Astrocyte (in vitro differentiated cells and primary cell): ENCODE measurements around the gene TOM1L2. TPM values are rescaled to one million over a fixed set of nuclear protein-coding genes. Genes with fewer than 3 reads are reported as not detected.

Experiments
- DNase-seq: peaks from one replicate; pipeline ENCODE4 v3.0.0-alpha.2; 2010; ENCODE audit warnings: low read depth
- FAIRE-seq: peaks from 2 replicates; lab custom pipeline; 2011; peaks lifted over from hg19 to GRCh38; lab: Jason Lieb, UNC
- H2AFZ ChIP-seq: 2 replicates; pipeline ENCODE4 v1.6.0; 2012; ENCODE audit warnings: low read depth, low read length, inconsistent platforms
- H3K27ac ChIP-seq: 2 replicates; pipeline ENCODE4 v1.5.1; 2011; ENCODE audit warnings: low read depth, low read length, inconsistent platforms
- H3K27me3 ChIP-seq: 2 replicates; pipeline ENCODE4 v1.6.0; 2011; ENCODE audit warnings: low read length, inconsistent platforms; ENCODE audit not compliant: insufficient read depth
- H3K36me3 ChIP-seq: 2 replicates; pipeline ENCODE4 v1.5.1; 2011; ENCODE audit warnings: low read length, inconsistent platforms; ENCODE audit not compliant: insufficient read depth
- H3K4me1 ChIP-seq: 2 replicates; pipeline ENCODE4 v1.5.1; 2011; ENCODE audit warnings: low read length, inconsistent platforms; ENCODE audit not compliant: insufficient read depth
- H3K4me2 ChIP-seq: 2 replicates; pipeline ENCODE4 v1.6.0; 2012; ENCODE audit warnings: low read length, inconsistent platforms
- H3K4me3 ChIP-seq: 2 replicates; pipeline ENCODE4 v1.5.1; 2011; ENCODE audit warnings: low read depth, mild to moderate bottlenecking, low read length, inconsistent platforms; ENCODE audit not compliant: insufficient read depth
- H3K79me2 ChIP-seq: 2 replicates; pipeline ENCODE4 v1.6.0; 2012; ENCODE audit warnings: mild to moderate bottlenecking, low read length, inconsistent platforms; ENCODE audit not compliant: insufficient read depth
- H3K9ac ChIP-seq: 2 replicates; pipeline ENCODE4 v1.6.0; 2012; ENCODE audit warnings: mild to moderate bottlenecking, low read length, inconsistent platforms
- H3K9me3 ChIP-seq: 2 replicates; pipeline ENCODE4 v1.5.1; 2012; ENCODE audit warnings: low read depth, mild to moderate bottlenecking, low read length, inconsistent platforms; ENCODE audit not compliant: insufficient read depth
- H4K20me1 ChIP-seq: 2 replicates; pipeline ENCODE4 v1.6.0; 2012; ENCODE audit warnings: low read length, inconsistent platforms; ENCODE audit not compliant: insufficient read depth
- H3K27ac Mint-ChIP-seq: one replicate; pipeline ENCODE4 v1.8.0; 2021; ENCODE audit warnings: mild to moderate bottlenecking, mixed read lengths; ENCODE audit not compliant: unreplicated experiment
- H3K27me3 Mint-ChIP-seq: one replicate; pipeline ENCODE4 v1.8.0; 2021; ENCODE audit warnings: low read depth, mixed read lengths; ENCODE audit not compliant: unreplicated experiment
- H3K36me3 Mint-ChIP-seq: one replicate; pipeline ENCODE4 v1.8.0; 2021; ENCODE audit warnings: low read depth, mixed read lengths; ENCODE audit not compliant: unreplicated experiment
- H3K4me1 Mint-ChIP-seq: one replicate; pipeline ENCODE4 v1.8.0; 2021; ENCODE audit warnings: low read depth, mixed read lengths; ENCODE audit not compliant: unreplicated experiment
- H3K4me3 Mint-ChIP-seq: one replicate; pipeline ENCODE4 v1.8.0; 2021; ENCODE audit warnings: mild to moderate bottlenecking, moderate library complexity, mixed read lengths; ENCODE audit not compliant: unreplicated experiment
- H3K9me3 Mint-ChIP-seq: one replicate; pipeline ENCODE4 v1.8.0; 2021; ENCODE audit warnings: mild to moderate bottlenecking, mixed read lengths; ENCODE audit not compliant: unreplicated experiment
- EZH2 ChIP-seq: IDR thresholded peaks from 2 replicates; pipeline ENCODE4 v1.6.1; 2012; ENCODE audit warnings: mild to moderate bottlenecking, low read length, inconsistent platforms; ENCODE audit not compliant: insufficient read depth
- total RNA-seq: library from RNA; stranded (reverse); gene quantifications from 2 replicates; pipeline ENCODE4 v1.2.1, GENCODE V29; 2021
- TF ChIP-seq, protein P1 (sequence below): IDR thresholded peaks from 2 replicates; pipeline ENCODE4 v1.5.1; 2011; ENCODE audit warnings: low read depth, mild to moderate bottlenecking, inconsistent platforms, low read length, moderate library complexity; ENCODE audit not compliant: insufficient read depth

The TOM1L2 gene
- total RNA-seq, 1 donor from 2014 or later, result 54.4 TPM

DNA sequence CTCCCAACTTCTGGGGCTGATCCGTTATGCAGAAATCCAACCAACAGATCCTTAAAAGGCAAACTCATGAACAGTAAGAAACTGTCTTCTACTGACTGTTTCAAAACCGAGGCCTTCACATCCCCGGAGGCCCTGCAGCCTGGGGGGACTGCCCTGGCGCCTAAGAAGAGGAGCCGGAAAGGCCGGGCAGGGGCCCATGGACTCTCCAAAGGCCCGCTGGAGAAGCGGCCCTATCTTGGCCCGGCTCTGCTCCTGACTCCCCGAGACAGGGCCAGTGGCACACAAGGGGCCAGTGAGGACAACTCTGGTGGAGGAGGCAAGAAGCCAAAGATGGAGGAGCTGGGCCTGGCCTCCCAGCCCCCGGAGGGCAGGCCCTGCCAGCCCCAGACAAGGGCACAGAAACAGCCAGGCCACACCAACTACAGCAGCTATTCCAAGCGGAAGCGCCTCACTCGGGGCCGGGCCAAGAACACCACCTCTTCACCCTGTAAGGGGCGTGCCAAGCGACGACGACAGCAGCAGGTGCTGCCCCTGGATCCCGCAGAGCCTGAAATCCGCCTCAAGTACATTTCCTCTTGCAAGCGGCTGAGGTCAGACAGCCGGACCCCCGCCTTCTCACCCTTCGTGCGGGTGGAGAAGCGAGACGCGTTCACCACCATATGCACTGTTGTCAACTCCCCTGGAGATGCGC is 174.9 kb downstream of the TOM1L2 start:
- Mint-ChIP-seq H3K36me3 (peaks cover 11% of the 10 kb centered on the region), H3K4me1 (peaks cover 8% of the 10 kb centered on the region), H3K27me3 (no peaks in the 10 kb centered on the region), H3K9me3 (no peaks in the 10 kb centered on the region), H3K4me3 (no peak overlapping the region), H3K27ac (no peak overlapping the region)
- Histone ChIP-seq H3K36me3 (no peaks in the 10 kb centered on the region), H3K9me3 (no peaks in the 10 kb centered on the region), H3K9ac (no peak overlapping the region), H4K20me1 (peaks cover 88% of the 10 kb centered on the region), H3K4me3 (no peak overlapping the region), H3K4me1 (peaks cover 10% of the 10 kb centered on the region), H3K27ac (no peak overlapping the region), H2AFZ (no peak overlapping the region), H3K27me3 (no peaks in the 10 kb centered on the region), H3K79me2 (no peaks in the 10 kb centered on the region), H3K4me2 (no peak overlapping the region)
- TF ChIP-seq, protein P1, sequence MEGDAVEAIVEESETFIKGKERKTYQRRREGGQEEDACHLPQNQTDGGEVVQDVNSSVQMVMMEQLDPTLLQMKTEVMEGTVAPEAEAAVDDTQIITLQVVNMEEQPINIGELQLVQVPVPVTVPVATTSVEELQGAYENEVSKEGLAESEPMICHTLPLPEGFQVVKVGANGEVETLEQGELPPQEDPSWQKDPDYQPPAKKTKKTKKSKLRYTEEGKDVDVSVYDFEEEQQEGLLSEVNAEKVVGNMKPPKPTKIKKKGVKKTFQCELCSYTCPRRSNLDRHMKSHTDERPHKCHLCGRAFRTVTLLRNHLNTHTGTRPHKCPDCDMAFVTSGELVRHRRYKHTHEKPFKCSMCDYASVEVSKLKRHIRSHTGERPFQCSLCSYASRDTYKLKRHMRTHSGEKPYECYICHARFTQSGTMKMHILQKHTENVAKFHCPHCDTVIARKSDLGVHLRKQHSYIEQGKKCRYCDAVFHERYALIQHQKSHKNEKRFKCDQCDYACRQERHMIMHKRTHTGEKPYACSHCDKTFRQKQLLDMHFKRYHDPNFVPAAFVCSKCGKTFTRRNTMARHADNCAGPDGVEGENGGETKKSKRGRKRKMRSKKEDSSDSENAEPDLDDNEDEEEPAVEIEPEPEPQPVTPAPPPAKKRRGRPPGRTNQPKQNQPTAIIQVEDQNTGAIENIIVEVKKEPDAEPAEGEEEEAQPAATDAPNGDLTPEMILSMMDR, result no peak
- TF ChIP-seq EZH2, result no peak
- DNase-seq (no peak), FAIRE-seq (no peak)

DNA sequence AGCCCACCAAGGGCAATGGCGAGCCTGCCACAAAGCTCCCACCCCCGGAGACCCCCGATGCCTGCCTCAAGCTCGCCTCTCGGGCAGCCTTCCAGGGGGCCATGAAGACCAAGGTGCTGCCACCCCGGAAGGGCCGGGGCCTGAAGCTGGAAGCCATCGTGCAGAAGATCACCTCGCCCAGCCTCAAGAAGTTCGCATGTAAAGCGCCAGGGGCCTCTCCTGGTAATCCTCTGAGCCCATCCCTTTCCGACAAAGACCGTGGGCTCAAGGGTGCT is 175.5 kb downstream of the TOM1L2 start:
- Histone ChIP-seq H3K36me3 (no peaks in the 10 kb centered on the region), H3K27ac (no peak overlapping the region), H3K27me3 (no peaks in the 10 kb centered on the region), H3K4me2 (no peak overlapping the region), H3K79me2 (peaks cover 5% of the 10 kb centered on the region), H3K4me3 (no peak overlapping the region), H4K20me1 (peaks cover 88% of the 10 kb centered on the region), H3K9ac (no peak overlapping the region), H3K9me3 (no peaks in the 10 kb centered on the region), H3K4me1 (peaks cover 14% of the 10 kb centered on the region), H2AFZ (no peak overlapping the region)
- FAIRE-seq (no peak), DNase-seq (no peak)
- Mint-ChIP-seq H3K9me3 (no peaks in the 10 kb centered on the region), H3K27ac (no peak overlapping the region), H3K4me1 (peaks cover 12% of the 10 kb centered on the region), H3K27me3 (no peaks in the 10 kb centered on the region), H3K36me3 (peaks cover 11% of the 10 kb centered on the region), H3K4me3 (no peak overlapping the region)
- TF ChIP-seq, protein P1, result no peak
- TF ChIP-seq EZH2, result no peak

DNA sequence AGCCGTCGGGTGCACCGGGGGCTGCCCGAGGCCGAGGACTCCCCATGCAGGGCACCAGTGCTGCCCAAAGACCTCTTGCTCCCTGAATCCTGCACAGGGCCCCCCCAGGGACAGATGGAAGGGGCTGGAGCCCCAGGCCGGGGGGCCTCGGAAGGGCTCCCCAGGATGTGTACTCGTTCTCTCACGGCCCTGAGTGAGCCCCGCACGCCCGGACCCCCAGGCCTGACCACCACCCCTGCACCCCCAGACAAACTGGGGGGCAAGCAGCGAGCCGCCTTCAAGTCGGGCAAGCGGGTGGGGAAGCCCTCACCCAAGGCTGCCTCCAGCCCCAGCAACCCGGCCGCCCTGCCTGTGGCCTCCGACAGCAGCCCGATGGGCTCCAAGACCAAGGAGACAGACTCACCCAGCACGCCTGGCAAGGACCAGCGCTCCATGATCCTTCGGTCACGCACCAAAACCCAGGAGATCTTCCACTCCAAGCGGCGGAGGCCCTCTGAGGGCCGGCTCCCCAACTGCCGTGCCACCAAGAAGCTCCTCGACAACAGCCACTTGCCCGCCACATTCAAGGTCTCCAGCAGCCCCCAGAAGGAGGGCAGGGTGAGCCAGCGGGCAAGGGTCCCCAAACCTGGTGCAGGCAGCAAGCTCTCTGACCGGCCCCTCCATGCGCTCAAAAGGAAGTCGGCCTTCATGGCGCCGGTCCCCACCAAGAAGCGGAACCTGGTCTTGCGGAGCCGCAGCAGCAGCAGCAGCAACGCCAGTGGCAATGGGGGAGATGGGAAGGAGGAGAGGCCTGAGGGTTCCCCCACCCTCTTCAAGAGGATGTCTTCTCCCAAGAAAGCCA is 176.0 kb downstream of the TOM1L2 start:
- FAIRE-seq, result no peak
- peaks cover 14% of the 10 kb centered on the region for H3K4me1 ChIP-seq
- DNase-seq, result no peak
- peaks cover 10% of the 10 kb centered on the region for H3K79me2 ChIP-seq
- H3K9me3 ChIP-seq, result no peaks in the 10 kb centered on the region
- Mint-ChIP-seq H3K27me3 (no peaks in the 10 kb centered on the region), H3K36me3 (peaks cover 11% of the 10 kb centered on the region), H3K4me3 (no peak overlapping the region), H3K27ac (no peak overlapping the region), H3K4me1 (peaks cover 12% of the 10 kb centered on the region), H3K9me3 (no peaks in the 10 kb centered on the region)
- H3K27me3 ChIP-seq, result no peaks in the 10 kb centered on the region
- H2AFZ ChIP-seq, result no peak overlapping the region
- H3K36me3 ChIP-seq, result no peaks in the 10 kb centered on the region
- H3K27ac ChIP-seq, result no peak overlapping the region
- no peak overlapping the region for H3K4me2 ChIP-seq
- H3K4me3 ChIP-seq, result no peak overlapping the region
- H4K20me1 ChIP-seq, result peaks cover 89% of the 10 kb centered on the region
- TF ChIP-seq, protein P1, result no peak
- TF ChIP-seq EZH2, result no peak
- H3K9ac ChIP-seq, result no peak overlapping the region
